GM23248 (cell line): ENCODE measurements around the gene FAM8A1. TPM values are rescaled to one million over a fixed set of nuclear protein-coding genes. Genes with fewer than 3 reads are reported as not detected.
A peak's percentile ranks its signal among the peaks of the same experiment; 100 is the strongest.
"Not testable (repeated sequence)": the region's sequence is repeated elsewhere in the genome, so short reads cannot be mapped to it uniquely, and the experiment has no call there.

ENCODE experiments used
- DNase-seq: peaks from one replicate; pipeline ENCODE4 v3.0.0-alpha.2; 2015
- H2AFZ ChIP-seq: fragments of 200-600 bp; sonication (generic); 2 replicates; pipeline ENCODE4 v1.6.1; 2016; ENCODE audit warnings: antibody characterized with exemption
- H3F3A ChIP-seq: fragments of 200-600 bp; sonication (generic); 2 replicates; pipeline ENCODE4 v1.6.1; 2016; ENCODE audit warnings: mild to moderate bottlenecking, antibody characterized with exemption, mixed run types; ENCODE audit not compliant: insufficient read depth
- H3K27ac ChIP-seq: fragments of 200-600 bp; sonication (generic); 2 replicates; pipeline ENCODE4 v1.5.1; 2016; ENCODE audit warnings: mild to moderate bottlenecking
- H3K27me3 ChIP-seq: fragments of 200-600 bp; sonication (generic); replicated peaks from 2 replicates; pipeline ENCODE4 v1.6.1; 2016; ENCODE audit warnings: mild to moderate bottlenecking; ENCODE audit not compliant: insufficient read depth
- H3K36me3 ChIP-seq: fragments of 200-600 bp; sonication (generic); 2 replicates; pipeline ENCODE4 v1.6.1; 2016; ENCODE audit warnings: low read depth, mild to moderate bottlenecking
- H3K4me1 ChIP-seq: fragments of 200-600 bp; sonication (generic); 2 replicates; pipeline ENCODE4 v1.6.1; 2016; ENCODE audit warnings: mild to moderate bottlenecking; ENCODE audit not compliant: insufficient read depth
- H3K4me2 ChIP-seq: fragments of 200-600 bp; sonication (generic); one replicate; pipeline ENCODE4 v1.6.1; 2016; ENCODE audit warnings: mild to moderate bottlenecking; ENCODE audit not compliant: unreplicated experiment
- H3K4me3 ChIP-seq: fragments of 200-600 bp; sonication (generic); 2 replicates; pipeline ENCODE4 v1.5.1; 2016; ENCODE audit warnings: mild to moderate bottlenecking
- H3K79me2 ChIP-seq: fragments of 200-600 bp; sonication (generic); 2 replicates; pipeline ENCODE4 v1.6.1; 2016; ENCODE audit warnings: mild to moderate bottlenecking; ENCODE audit not compliant: insufficient read depth
- H3K9ac ChIP-seq: fragments of 200-600 bp; sonication (generic); 2 replicates; pipeline ENCODE4 v1.6.1; 2016; ENCODE audit warnings: mild to moderate bottlenecking
- H3K9me2 ChIP-seq: fragments of 200-600 bp; sonication (generic); 2 replicates; pipeline ENCODE4 v1.6.1; 2016; ENCODE audit warnings: mixed run types, mild to moderate bottlenecking, moderate library complexity; ENCODE audit not compliant: insufficient read depth
- H3K9me3 ChIP-seq: fragments of 200-600 bp; sonication (generic); one replicate; pipeline ENCODE4 v1.6.1; 2017; ENCODE audit warnings: low read depth
- H4K20me1 ChIP-seq: fragments of 200-600 bp; sonication (generic); 2 replicates; pipeline ENCODE4 v1.6.0; 2016; ENCODE audit not compliant: insufficient read depth
- EZH2 ChIP-seq: fragments of 200-600 bp; sonication (generic); IDR thresholded peaks from 2 replicates; pipeline ENCODE4 v1.6.1; 2018; ENCODE audit warnings: antibody characterized with exemption, mild to moderate bottlenecking; ENCODE audit not compliant: insufficient read depth, poor library complexity, severe bottlenecking
- EZH2phosphoT487 ChIP-seq: fragments of 200-600 bp; sonication (generic); IDR thresholded peaks from 2 replicates; pipeline ENCODE4 v1.6.1; 2018; ENCODE audit warnings: antibody characterized with exemption, moderate library complexity, mild to moderate bottlenecking, low read depth; ENCODE audit not compliant: insufficient read depth
- WGBS, 2 experiments: methylation state at CpG; one replicate each; pipeline ENCODE4 v1.1.6; 2015 to 2017; ENCODE audit warnings: low lambda C conversion rate in 2 of 2, low coverage in 1 of 2; ENCODE audit errors: missing lambda C conversion rate in 2 of 2; 5-methylcytosine and 5-hydroxymethylcytosine counted together
- in situ Hi-C: fragments of 300-500 bp; cut with MboI; formaldehyde crosslinking; loops from 2 replicates; pipeline ENCODE4 v1.15.0; 2020
- polyA plus RNA-seq: library from polyadenylated mRNA; unstranded; fragments of >200 nt; fragmentation: Nextera tagmentation; extraction: Ambion mirVana; gene quantifications from 2 replicates; pipeline ENCODE4 v1.2.1, GENCODE V29; 2016
- total RNA-seq: library from RNA; depleted of rRNA; stranded (reverse); fragments of >200 nt; shearing (Covaris generic); gene quantifications from 2 replicates; pipeline ENCODE4 v1.2.3, GENCODE V29; 2014

The FAM8A1 gene
- total and polyA plus RNA-seq, 2 experiments from 2014 or later: 15.0 to 28.4 TPM

GRCh38 chr6:17580518-17581048 is 19.5 kb upstream of the FAM8A1 start:
- Histone ChIP-seq H2AFZ (peak overlapping the region; percentile 92), H3K9me2 (no peaks in the 10 kb centered on the region), H3K9ac (peak overlapping the region; percentile 76), H3K4me2 (peak overlapping the region; percentile 91), H3K27me3 (no peaks in the 10 kb centered on the region), H3K4me3 (peak overlapping the region; percentile 89), H3K79me2 (no peaks in the 10 kb centered on the region), H3K4me1 (peaks cover 9% of the 10 kb centered on the region), H3K36me3 (no peaks in the 10 kb centered on the region), H3K27ac (peak overlapping the region; percentile 39), H3F3A (peaks cover 20% of the 10 kb centered on the region), H4K20me1 (no peaks in the 10 kb centered on the region), H3K9me3 (no peaks in the 10 kb centered on the region)
- WGBS, 2 experiments: 3% methylated on average over 36 to 53 of the region's 53 CpGs
- in situ Hi-C loops: loop anchor here (5.0 kb wide), 1 partner anchor 418 kb away; no protein-coding TSS in a partner anchor
- peak; percentile 75 for DNase-seq
- TF ChIP-seq EZH2phosphoT487: no peak
- no peak for TF ChIP-seq EZH2

GRCh38 chr6:17581282-17581681 is 18.8 kb upstream of the FAM8A1 start:
- not testable (repeated sequence) for H3K36me3 ChIP-seq, DNase-seq, H3K27ac ChIP-seq, H3K27me3 ChIP-seq, H3K9me2 ChIP-seq, H3K4me2 ChIP-seq, H3K4me1 ChIP-seq, H3K79me2 ChIP-seq, H2AFZ ChIP-seq, H3K9ac ChIP-seq, H4K20me1 ChIP-seq, H3K9me3 ChIP-seq
- Histone ChIP-seq H3K4me3 (peak overlapping the region; percentile 89), H3F3A (peaks cover 19% of the 10 kb centered on the region)
- WGBS, 2 experiments: 94 to 97% methylated on average over 7 of the region's 7 CpGs
- in situ Hi-C loops: loop anchor here (5.0 kb wide), 1 partner anchor 419 kb away; no protein-coding TSS in a partner anchor

DNA sequence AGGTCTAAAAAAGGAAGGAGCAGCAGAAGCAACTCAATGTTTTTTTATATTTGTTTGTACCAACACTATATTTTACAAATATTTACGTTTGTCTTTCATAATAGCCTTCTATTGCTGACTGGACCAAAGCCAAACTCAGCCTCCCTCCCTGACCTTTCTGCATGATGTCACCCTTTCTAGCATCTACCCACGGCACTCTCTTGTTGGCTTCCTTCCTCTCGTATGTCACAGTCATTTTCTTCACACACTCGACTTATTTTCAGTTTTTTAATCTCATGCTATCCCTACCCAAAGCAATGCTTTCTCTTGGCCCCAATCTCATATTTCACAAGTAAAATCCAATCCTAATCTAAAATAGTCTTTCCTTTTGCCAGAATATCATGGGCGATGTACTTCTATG is 16.3 kb upstream of the FAM8A1 start:
- H3K27ac ChIP-seq: peak overlapping the region; percentile 72
- peak overlapping the region; percentile 49 for H3K9ac ChIP-seq
- H3K9me3 ChIP-seq: no peaks in the 10 kb centered on the region
- H3K36me3 ChIP-seq: no peaks in the 10 kb centered on the region
- H3K4me1 ChIP-seq: peaks cover 9% of the 10 kb centered on the region
- H3K4me3 ChIP-seq: peak overlapping the region; percentile 52
- peaks cover 19% of the 10 kb centered on the region for H3F3A ChIP-seq
- H2AFZ ChIP-seq: peak overlapping the region; percentile 73
- DNase-seq: peak; percentile 75
- H3K79me2 ChIP-seq: no peaks in the 10 kb centered on the region
- in situ Hi-C loops: loop anchor here (5.0 kb wide), 1 partner anchor 422 kb away; no protein-coding TSS in a partner anchor
- H4K20me1 ChIP-seq: no peaks in the 10 kb centered on the region
- TF ChIP-seq EZH2: no peak
- no peaks in the 10 kb centered on the region for H3K27me3 ChIP-seq
- WGBS, 2 experiments: 4 to 6% methylated on average over 5 of the region's 5 CpGs
- peak overlapping the region; percentile 85 for H3K4me2 ChIP-seq
- no peaks in the 10 kb centered on the region for H3K9me2 ChIP-seq

GRCh38 chr6:17584241-17584803 is 15.8 kb upstream of the FAM8A1 start:
- peak; percentile 89 for DNase-seq
- peak overlapping the region; percentile 73 for H2AFZ ChIP-seq
- H3K4me2 ChIP-seq: peak overlapping the region; percentile 85

More at GRCh38 chr6:17584241-17584803, 15.8 kb upstream of the FAM8A1 start:
- peaks cover 19% of the 10 kb centered on the region for H3F3A ChIP-seq
- H3K4me3 ChIP-seq: peak overlapping the region; percentile 52
- 3 to 4% methylated on average over 7 of the region's 7 CpGs for WGBS, 2 experiments
- peaks cover 12% of the 10 kb centered on the region for H3K4me1 ChIP-seq
- H3K27ac ChIP-seq: peak overlapping the region; percentile 72
- TF ChIP-seq EZH2phosphoT487: no peak
- TF ChIP-seq EZH2: no peak
- H3K27me3 ChIP-seq: no peaks in the 10 kb centered on the region
- H3K36me3 ChIP-seq: no peaks in the 10 kb centered on the region
- no peaks in the 10 kb centered on the region for H3K9me2 ChIP-seq
- H3K9me3 ChIP-seq: no peaks in the 10 kb centered on the region
- in situ Hi-C loops: loop anchor here (5.0 kb wide), 1 partner anchor 422 kb away; no protein-coding TSS in a partner anchor
- H3K9ac ChIP-seq: peak overlapping the region; percentile 49
- H3K79me2 ChIP-seq: no peaks in the 10 kb centered on the region
- no peaks in the 10 kb centered on the region for H4K20me1 ChIP-seq
